Activated naive CD4-positive, alpha-beta T cell treated with anti-CD3 and anti-CD28 coated beads, Interleukin-2, amount 50 U/mL, for 72 hours (primary cell): Measurements from ENCODE around the gene BCAR1. TPM values are rescaled to one million over a fixed set of nuclear protein-coding genes. Genes with fewer than 3 reads are reported as not detected.

ENCODE experiments used
- ATAC-seq, 2 donors: fragments of 150-1000 bp; cut with Tn5 transposase; 2 replicates each; pipeline ENCODE4 v1.10.0; 2021; ENCODE audit warnings: mild to moderate bottlenecking in 2 of 2, moderate library complexity in 2 of 2
- DNase-seq, 2 donors: peaks; one replicate each; pipeline ENCODE4 v3.0.0; 2021 to 2022; ENCODE audit warnings: low spot score in 2 of 2
- H3K27ac Mint-ChIP-seq, 2 donors: one replicate each; pipeline ENCODE4 v1.8.0; 2022; ENCODE audit warnings: mild to moderate bottlenecking in 2 of 2, mixed read lengths in 2 of 2
- H3K36me3 Mint-ChIP-seq, 2 donors: one replicate each; pipeline ENCODE4 v1.8.0; 2022; ENCODE audit warnings: mixed read lengths in 2 of 2
- H3K9me3 Mint-ChIP-seq, 2 donors: one replicate each; pipeline ENCODE4 v1.8.0; 2022; ENCODE audit warnings: mixed read lengths in 2 of 2
- total RNA-seq, 2 donors: library from RNA; stranded (reverse); gene quantifications; one replicate each; pipeline ENCODE4 v1.2.3, GENCODE V29; 2022

BCAR1 gene
- total RNA-seq, 2 donors from 2014 or later = 0.16 to 0.71 TPM

GRCh38 chr16:75189638-75190245, 61.7 kb downstream of the BCAR1 start:
- Mint-ChIP-seq H3K36me3 (no peaks in the 10 kb centered on the region), H3K9me3 (no peaks in the 10 kb centered on the region), H3K27ac (no peak overlapping the region)
- DNase-seq (no peak), ATAC-seq (no peak)

GRCh38 chr16:75188832-75189477, 62.5 kb downstream of the BCAR1 start:
- no peak for DNase-seq
- H3K9me3 Mint-ChIP-seq = no peaks in the 10 kb centered on the region
- H3K27ac Mint-ChIP-seq = no peak overlapping the region
- H3K36me3 Mint-ChIP-seq = no peaks in the 10 kb centered on the region
- no peak for ATAC-seq

- DNase-seq = no peak
- H3K9me3 Mint-ChIP-seq = peaks cover 4 to 18% of the 10 kb centered on the region in 2 donors
- peaks cover 4 to 5% of the 10 kb centered on the region in 2 donors for H3K36me3 Mint-ChIP-seq
- H3K27ac Mint-ChIP-seq = no peak overlapping the region
- ATAC-seq = no peak
Observed at GRCh38 chr16:75181630-75182029, 69.8 kb downstream of the BCAR1 start.

- ATAC-seq (no peak), DNase-seq (no peak)
- H3K9me3 Mint-ChIP-seq = peaks cover 15 to 32% of the 10 kb centered on the region in 2 donors
- no peak overlapping the region for H3K27ac Mint-ChIP-seq
- peaks cover 19 to 20% of the 10 kb centered on the region in 2 donors for H3K36me3 Mint-ChIP-seq
Observed at GRCh38 chr16:75179208-75179607, 72.2 kb downstream of the BCAR1 start.

Other genes starting within 250 kb of the BCAR1 start
- under 1 TPM; 0.64 to 0.82 TPM for gene LDHD, start 134.8 kb downstream of the BCAR1 start, total RNA-seq
- gene ZFP1, start 103.1 kb downstream of the BCAR1 start, total RNA-seq = 10 to 100 TPM; 13.4 to 13.5 TPM
- not detected for gene CTRB2, start 44.5 kb downstream of the BCAR1 start, total RNA-seq
- not detected for gene CTRB1, start 32.6 kb downstream of the BCAR1 start, total RNA-seq
- 10 to 100 TPM; 47.5 to 49.7 TPM for gene CFDP1, start 181.9 kb upstream of the BCAR1 start, total RNA-seq
- 10 to 100 TPM; 21.8 to 33.5 TPM for gene TMEM170A, start 213.1 kb upstream of the BCAR1 start, total RNA-seq
- gene CHST6, start 243.8 kb upstream of the BCAR1 start, total RNA-seq = not detected